Heart left ventricle (tissue), 16 donors: Measurements from ENCODE around the gene ZNF816. TPM values are rescaled to one million over a fixed set of nuclear protein-coding genes. Genes with fewer than 3 reads are reported as not detected.

ENCODE experiments used
- ATAC-seq, 4 donors: fragments of 200-7000 bp; cut with Tn5 transposase; one replicate each; pipeline ENCODE4 v1.9.1; 2020 to 2022; ENCODE audit warnings: moderate library complexity in 4 of 4, mild to moderate bottlenecking in 3 of 4, moderate number of reproducible peaks in 1 of 4
- DNase-seq, 5 donors: peaks; one replicate each; pipeline ENCODE4 v3.0.0-alpha.2; 2020
- H3K27ac ChIP-seq, 12 donors: fragments of 200-600 bp; sonication (generic) in 4 of 12; one replicate each; pipeline versions ENCODE4 v1.5.0 to v1.8.0; 2016 to 2022; ENCODE audit warnings: mild to moderate bottlenecking in 2 of 12
- H3K27me3 ChIP-seq, 9 donors: fragments of 200-600 bp; sonication (generic) in 2 of 9; one replicate each; pipeline versions ENCODE4 v1.5.1 to v1.8.0; 2016 to 2022; ENCODE audit warnings: mild to moderate bottlenecking in 3 of 9
- H3K36me3 ChIP-seq, 9 donors: fragments of 200-600 bp; sonication (generic) in 2 of 9; one replicate each; pipeline versions ENCODE4 v1.5.0 to v1.8.0; 2018 to 2022; ENCODE audit warnings: mild to moderate bottlenecking in 2 of 9
- H3K4me1 ChIP-seq, 12 donors: fragments of 200-600 bp; sonication (generic) in 4 of 12; one replicate each; pipeline versions ENCODE4 v1.5.0 to v1.8.0; 2016 to 2022; ENCODE audit warnings: mild to moderate bottlenecking in 3 of 12
- H3K4me3 ChIP-seq, 12 donors: fragments of 200-600 bp; sonication (generic) in 4 of 12; one replicate each; pipeline versions ENCODE4 v1.5.0 to v1.8.0; 2017 to 2022; ENCODE audit warnings: mild to moderate bottlenecking in 9 of 12, moderate library complexity in 4 of 12
- H3K9me3 ChIP-seq, 12 donors: fragments of 200-600 bp; sonication (generic) in 4 of 12; one replicate each; pipeline versions ENCODE4 v1.5.0 to v1.8.0; 2016 to 2022; ENCODE audit warnings: mild to moderate bottlenecking in 1 of 12
- CTCF ChIP-seq, 12 donors: fragments of 200-600 bp; sonication (generic) in 4 of 12; IDR thresholded peaks; one replicate each; pipeline versions ENCODE4 v1.5.0 to v1.8.0; 2018 to 2022; ENCODE audit warnings: antibody characterized with exemption in 12 of 12, mild to moderate bottlenecking in 5 of 12
- POLR2A ChIP-seq, 2 donors: fragments of 450-650 bp; IDR thresholded peaks; one replicate each; pipeline ENCODE4 v1.6.1; 2017; ENCODE audit warnings: antibody characterized with exemption in 2 of 2, mild to moderate bottlenecking in 2 of 2, moderate library complexity in 2 of 2
- WGBS, 4 donors: extraction: QIAGEN DNeasy Blood & Tissue Kit in 2 of 4; methylation state at CpG; one replicate each; pipeline versions ENCODE4 v1.1.5 to v1.1.7; 2013 to 2018; 5-methylcytosine and 5-hydroxymethylcytosine counted together
- intact Hi-C, 10 donors: fragments of 100-400 bp; cut with DNase I; formaldehyde crosslinking; loops; one replicate each; pipeline versions ENCODE4 v1.11.1 to v1.14.2; 2022
- polyA plus RNA-seq, 2 donors: library from polyadenylated mRNA; stranded (reverse); fragments of 200-250 nt; gene quantifications; one replicate each; pipeline ENCODE4 v1.2.3, GENCODE V29; 2013
- total RNA-seq, 9 donors: library from RNA; depleted of rRNA in 2 of 9; stranded (reverse); fragments of >200 nt in 2 of 9; fragmentation: NEBNext Ultra II Directional in 3 of 9; extraction: Animal tissue kit (Norgen Biotek cat#: 25700) in 3 of 9; gene quantifications; one replicate each; pipeline versions ENCODE4 v1.1.0 to v1.2.4, GENCODE V29; 2016 to 2023
- donor health status: ischemic (EF 13 %, LVEDD 7.1; RV severe dilation, severe dysfunction).
- donor health status: healthy with polysubstance abuse.
- donor health status: DM: no; HTN: yes; CAD: no.
- donor health status: DM: no; HTN: no; CAD: no.
- donor health status: ischemic (EF 25% LVEDD 6.9; RV normal size, moderate dysfunction).
- donor health status: ischemic (EF 25% LVEDD 5.7; RV mildly dilated, moderate dysfunction).
- donor health status: healthy.
- donor health status: DM: yes; HTN: yes; CAD: no.
- donor health status: ischemic (EF 35%, LVEDD 5.7; RV mildly dilated, moderate dysfunction).
- donor health status: nonischemic (EF 11% LVEDD 7.7; RV severe dilation, severe dysfunction).
- donor health status: DM: yes; HTN: yes; CAD: no.
- donor health status: PGD.
- donor health status: ischemic (EF 29% LVEDD 5.4; RV normal size, mild dysfunction).
- donor health status: nonischemic (EF 23%, LVEDD 6.1; RV moderate dilation, normal function).

The ZNF816 gene
- total and polyA plus RNA-seq, 11 donors = 1.3 to 8.0 (median 4.3) TPM

GRCh38 chr19:53008061-53008778 is 45.5 kb upstream of the ZNF816 start:
- TF ChIP-seq POLR2A (IDR thresholded peaks at IDR 0.05) (no peak), CTCF (IDR thresholded peaks at IDR 0.05) (no peak)
- Histone ChIP-seq H3K9me3 (no peaks in the 10 kb centered on the region), H3K4me1 (peaks cover 0 to 4% (median 0%) of the 10 kb centered on the region in 12 donors), H3K27ac (peak overlapping the region in 3 of 12 donors; percentile 26 to 54 (median 34)), H3K4me3 (peak overlapping the region in 5 of 12 donors; percentile 4 to 27 (median 6)), H3K36me3 (no peaks in the 10 kb centered on the region), H3K27me3 (peaks cover 0 to 30% (median 0%) of the 10 kb centered on the region in 9 donors)
- 65 to 85% (median 74%) methylated on average over 25 of the region's 25 CpGs for WGBS, 4 donors
- ATAC-seq (peak in 1 of 4 donors; percentile 58), DNase-seq (no peak)
- intact Hi-C loops = no loop called here

- Histone ChIP-seq H3K36me3 (no peaks in the 10 kb centered on the region), H3K27me3 (peaks cover 0 to 30% (median 0%) of the 10 kb centered on the region in 9 donors), H3K4me1 (peaks cover 0 to 4% (median 0%) of the 10 kb centered on the region in 12 donors), H3K27ac (peak overlapping the region in 3 of 12 donors; percentile 26 to 54 (median 34)), H3K4me3 (peak overlapping the region in 5 of 12 donors; percentile 4 to 27 (median 6)), H3K9me3 (no peaks in the 10 kb centered on the region)
- WGBS, 4 donors = 27 to 37% (median 32%) methylated on average over 5 of the region's 5 CpGs
- peak in 2 of 4 donors; percentile 55 to 56 for ATAC-seq
- intact Hi-C loops = no loop called here
- no peak for DNase-seq
- no peak for TF ChIP-seq CTCF (IDR thresholded peaks at IDR 0.05)
- no peak for TF ChIP-seq POLR2A (IDR thresholded peaks at IDR 0.05)
Observed at GRCh38 chr19:53007606-53008005, 44.9 kb upstream of the ZNF816 start.

GRCh38 chr19:53007200-53007599 is 44.5 kb upstream of the ZNF816 start:
- Histone ChIP-seq H3K27ac (peak overlapping the region in 1 of 12 donors; percentile 54), H3K36me3 (no peaks in the 10 kb centered on the region), H3K4me1 (peaks cover 0 to 4% (median 0%) of the 10 kb centered on the region in 12 donors), H3K4me3 (peak overlapping the region in 2 of 12 donors; percentile 4 to 27), H3K9me3 (no peaks in the 10 kb centered on the region), H3K27me3 (peaks cover 0 to 30% (median 0%) of the 10 kb centered on the region in 9 donors)
- WGBS, 4 donors = 41 to 72% (median 64%) methylated on average over 7 of the region's 7 CpGs
- TF ChIP-seq POLR2A (IDR thresholded peaks at IDR 0.05) (no peak), CTCF (IDR thresholded peaks at IDR 0.05) (no peak)
- DNase-seq (no peak), ATAC-seq (peak in 1 of 4 donors; percentile 74)
- intact Hi-C loops = no loop called here

GRCh38 chr19:53004242-53004641 is 41.6 kb upstream of the ZNF816 start:
- no peaks in the 10 kb centered on the region for H3K9me3 ChIP-seq
- 58 to 86% (median 75%) methylated on average over 5 of the region's 5 CpGs for WGBS, 4 donors
- no peak overlapping the region for H3K4me3 ChIP-seq
- H3K4me1 ChIP-seq = peaks cover 0 to 4% (median 0%) of the 10 kb centered on the region in 12 donors
- no peaks in the 10 kb centered on the region for H3K36me3 ChIP-seq
- intact Hi-C loops = no loop called here
- no peak for DNase-seq
- H3K27me3 ChIP-seq = peaks cover 0 to 7% (median 0%) of the 10 kb centered on the region in 9 donors
- H3K27ac ChIP-seq = no peak overlapping the region
- ATAC-seq = no peak
- no peak for TF ChIP-seq CTCF (IDR thresholded peaks at IDR 0.05)
- TF ChIP-seq POLR2A (IDR thresholded peaks at IDR 0.05) = no peak
